ENCODE results near the gene ARMC9.

- TF ChIP-seq POLR2A (IDR thresholded peaks at IDR 0.05) (no peak), CTCF (IDR thresholded peaks at IDR 0.05) (no peak)
These were observed 96.9 kb downstream of the ARMC9 start for GRCh38 chr2:231295363-231295655.

All from suprapubic skin (tissue), 3 donors.